GM12801 (cell line): ENCODE measurements around the gene CAMKV.

Source experiments
- CTCF ChIP-seq: IDR thresholded peaks from one replicate; pipeline ENCODE4 v1.5.1; 2011; ENCODE audit warnings: control low read depth; ENCODE audit not compliant: insufficient read length; ENCODE audit errors: extremely low read depth

Gene CAMKV

GRCh38 chr3:49900491-49901153 is 30.9 kb upstream of the CAMKV start:
- TF ChIP-seq CTCF = no peak

- TF ChIP-seq CTCF = no peak
Measured at GRCh38 chr3:49899815-49900214, 30.1 kb upstream of the CAMKV start.

GRCh38 chr3:49898991-49899390 is 29.3 kb upstream of the CAMKV start:
- TF ChIP-seq CTCF = no peak

- TF ChIP-seq CTCF = no peak
Measured at GRCh38 chr3:49896345-49896744, 26.6 kb upstream of the CAMKV start.

GRCh38 chr3:49895791-49896190 is 26.1 kb upstream of the CAMKV start:
- TF ChIP-seq CTCF = no peak

- no peak for TF ChIP-seq CTCF
Measured at GRCh38 chr3:49889296-49889695, 19.6 kb upstream of the CAMKV start.

- TF ChIP-seq CTCF = no peak
Measured at GRCh38 chr3:49886922-49887265, 17.2 kb upstream of the CAMKV start.
